Activated CD8-positive, alpha-beta T cell treated with anti-CD3 and anti-CD28 coated beads for 36 hours (primary cell): ENCODE results near the gene TTC29. TPM values are rescaled to one million over a fixed set of nuclear protein-coding genes. Genes with fewer than 3 reads are reported as not detected.
"Not testable (repeated sequence)": the region's sequence is repeated elsewhere in the genome, so short reads cannot be mapped to it uniquely, and the experiment has no call there.

Source experiments
- ATAC-seq: fragments of 200-7000 bp; cut with Tn5 transposase; one replicate; pipeline ENCODE4 v1.10.0; 2021; ENCODE audit warnings: mild to moderate bottlenecking, moderate library complexity
- CTCF ChIA-PET: fragments of 350-600 bp; sonication (Branson Sonifier 250); formaldehyde crosslinking; loops from one replicate; lab custom pipeline; 2021; ENCODE audit warnings: antibody characterized with exemption; lab: Charles Lee
- POLR2A ChIA-PET: fragments of 350-600 bp; sonication (Branson Sonifier 250); formaldehyde crosslinking; loops from one replicate; lab custom pipeline; 2021; ENCODE audit warnings: antibody characterized with exemption; lab: Charles Lee
- DNase-seq: peaks from one replicate; pipeline ENCODE4 v3.0.0-alpha.2; 2020
- H3K27ac Mint-ChIP-seq: one replicate; pipeline ENCODE4 v1.8.0; 2021; ENCODE audit warnings: mild to moderate bottlenecking, mixed read lengths
- H3K27me3 Mint-ChIP-seq: one replicate; pipeline ENCODE4 v1.8.0; 2021; ENCODE audit warnings: mixed read lengths
- H3K36me3 Mint-ChIP-seq: one replicate; pipeline ENCODE4 v1.8.0; 2021; ENCODE audit warnings: low read depth, mixed read lengths
- H3K4me1 Mint-ChIP-seq: one replicate; pipeline ENCODE4 v1.8.0; 2021; ENCODE audit warnings: low read depth, mixed read lengths
- H3K4me3 Mint-ChIP-seq: one replicate; pipeline ENCODE4 v1.8.0; 2021; ENCODE audit warnings: mild to moderate bottlenecking, moderate library complexity, mixed read lengths
- H3K9me3 Mint-ChIP-seq: one replicate; pipeline ENCODE4 v1.8.0; 2021; ENCODE audit warnings: mixed read lengths
- intact Hi-C: fragments of 100-400 bp; cut with micrococcal nuclease; formaldehyde crosslinking; loops from one replicate; pipeline ENCODE4 v1.10.0; 2022
- total RNA-seq, 2 experiments: library from RNA; stranded (reverse); gene quantifications; one replicate each; pipeline ENCODE4 v1.2.3, GENCODE V29; 2021
- TF ChIP-seq, protein P1 (sequence below): fragments of 200-600 bp; IDR thresholded peaks from one replicate; pipeline ENCODE4 v1.8.0; 2022; ENCODE audit warnings: antibody characterized with exemption, mild to moderate bottlenecking

Gene TTC29
- total RNA-seq, 2 experiments from 2014 or later: not detected

GRCh38 chr4:146776691-146777090 lies 169.0 kb downstream of the TTC29 start:
- no peak for ATAC-seq

DNA sequence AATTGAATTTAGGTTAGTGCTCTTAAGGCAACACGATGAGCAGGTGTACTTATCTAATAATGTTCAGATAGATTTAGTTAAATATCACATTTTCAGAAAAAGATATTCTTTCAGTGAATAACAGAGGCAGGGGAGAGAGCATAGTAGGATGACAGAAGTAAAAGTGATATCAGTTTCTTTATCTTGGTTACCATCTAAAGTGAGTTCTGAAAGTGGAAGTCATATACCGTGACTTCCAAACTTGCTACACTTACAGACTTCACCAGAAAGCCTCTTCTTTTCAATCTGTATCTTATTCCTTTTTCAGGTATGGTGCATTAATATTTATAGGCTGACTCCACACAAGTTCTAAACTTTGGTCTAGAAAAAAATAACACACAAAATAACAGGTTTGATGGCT lies 182.1 kb downstream of the TTC29 start:
- Mint-ChIP-seq H3K4me1 (no peaks in the 10 kb centered on the region), H3K27ac (no peak overlapping the region), H3K9me3 (no peaks in the 10 kb centered on the region), H3K27me3 (peaks cover 4% of the 10 kb centered on the region), H3K4me3 (no peak overlapping the region), H3K36me3 (no peaks in the 10 kb centered on the region)
- DNase-seq: no peak
- CTCF ChIA-PET: no interaction called here
- POLR2A ChIA-PET: no interaction called here
- intact Hi-C loops: no loop called here
- no peak for ATAC-seq
- TF ChIP-seq, protein P1, sequence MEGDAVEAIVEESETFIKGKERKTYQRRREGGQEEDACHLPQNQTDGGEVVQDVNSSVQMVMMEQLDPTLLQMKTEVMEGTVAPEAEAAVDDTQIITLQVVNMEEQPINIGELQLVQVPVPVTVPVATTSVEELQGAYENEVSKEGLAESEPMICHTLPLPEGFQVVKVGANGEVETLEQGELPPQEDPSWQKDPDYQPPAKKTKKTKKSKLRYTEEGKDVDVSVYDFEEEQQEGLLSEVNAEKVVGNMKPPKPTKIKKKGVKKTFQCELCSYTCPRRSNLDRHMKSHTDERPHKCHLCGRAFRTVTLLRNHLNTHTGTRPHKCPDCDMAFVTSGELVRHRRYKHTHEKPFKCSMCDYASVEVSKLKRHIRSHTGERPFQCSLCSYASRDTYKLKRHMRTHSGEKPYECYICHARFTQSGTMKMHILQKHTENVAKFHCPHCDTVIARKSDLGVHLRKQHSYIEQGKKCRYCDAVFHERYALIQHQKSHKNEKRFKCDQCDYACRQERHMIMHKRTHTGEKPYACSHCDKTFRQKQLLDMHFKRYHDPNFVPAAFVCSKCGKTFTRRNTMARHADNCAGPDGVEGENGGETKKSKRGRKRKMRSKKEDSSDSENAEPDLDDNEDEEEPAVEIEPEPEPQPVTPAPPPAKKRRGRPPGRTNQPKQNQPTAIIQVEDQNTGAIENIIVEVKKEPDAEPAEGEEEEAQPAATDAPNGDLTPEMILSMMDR: no peak

More at GRCh38 chr4:146776691-146777090, 169.0 kb downstream of the TTC29 start:
- H3K36me3 Mint-ChIP-seq: no peaks in the 10 kb centered on the region
- no peaks in the 10 kb centered on the region for H3K4me1 Mint-ChIP-seq
- H3K4me3 Mint-ChIP-seq: no peak overlapping the region
- no peak for DNase-seq
- H3K27ac Mint-ChIP-seq: no peak overlapping the region
- H3K9me3 Mint-ChIP-seq: no peaks in the 10 kb centered on the region
- ChIA-PET CTCF (interaction anchor here (0.6 kb wide), 1 partner anchor 436 kb away, joined by 3 read pairs; no protein-coding TSS in a partner anchor), POLR2A (no interaction called here)
- peaks cover 1% of the 10 kb centered on the region for H3K27me3 Mint-ChIP-seq
- intact Hi-C loops: no loop called here
- TF ChIP-seq, protein P1: no peak

GRCh38 chr4:146762016-146762415 lies 183.6 kb downstream of the TTC29 start:
- H3K9me3 Mint-ChIP-seq: no peaks in the 10 kb centered on the region
- no peak overlapping the region for H3K27ac Mint-ChIP-seq
- ATAC-seq (no peak), DNase-seq (no peak)
- H3K4me3 Mint-ChIP-seq: no peak overlapping the region
- intact Hi-C loops: no loop called here
- ChIA-PET CTCF (no interaction called here), POLR2A (no interaction called here)
- TF ChIP-seq, protein P1: no peak
- H3K4me1 Mint-ChIP-seq: no peaks in the 10 kb centered on the region
- H3K27me3 Mint-ChIP-seq: peaks cover 4% of the 10 kb centered on the region
- no peaks in the 10 kb centered on the region for H3K36me3 Mint-ChIP-seq

GRCh38 chr4:146742416-146742815 lies 203.2 kb downstream of the TTC29 start:
- ATAC-seq (no peak), DNase-seq (no peak)
- ChIA-PET CTCF (no interaction called here), POLR2A (no interaction called here)
- Mint-ChIP-seq H3K27me3 (peaks cover 2% of the 10 kb centered on the region), H3K27ac (no peak overlapping the region), H3K36me3 (no peaks in the 10 kb centered on the region), H3K4me1 (no peaks in the 10 kb centered on the region), H3K9me3 (no peaks in the 10 kb centered on the region), H3K4me3 (no peak overlapping the region)
- TF ChIP-seq, protein P1: no peak
- intact Hi-C loops: no loop called here

GRCh38 chr4:146739182-146739581 lies 206.5 kb downstream of the TTC29 start:
- DNase-seq (no peak), ATAC-seq (no peak)
- H3K4me3 Mint-ChIP-seq: no peak overlapping the region
- H3K27me3 Mint-ChIP-seq: peaks cover 2% of the 10 kb centered on the region
- POLR2A ChIA-PET: no interaction called here
- CTCF ChIA-PET: no interaction called here
- H3K36me3 Mint-ChIP-seq: no peaks in the 10 kb centered on the region
- TF ChIP-seq, protein P1: no peak
- H3K27ac Mint-ChIP-seq: no peak overlapping the region
- intact Hi-C loops: no loop called here
- H3K4me1 Mint-ChIP-seq: no peaks in the 10 kb centered on the region
- H3K9me3 Mint-ChIP-seq: no peaks in the 10 kb centered on the region

DNA sequence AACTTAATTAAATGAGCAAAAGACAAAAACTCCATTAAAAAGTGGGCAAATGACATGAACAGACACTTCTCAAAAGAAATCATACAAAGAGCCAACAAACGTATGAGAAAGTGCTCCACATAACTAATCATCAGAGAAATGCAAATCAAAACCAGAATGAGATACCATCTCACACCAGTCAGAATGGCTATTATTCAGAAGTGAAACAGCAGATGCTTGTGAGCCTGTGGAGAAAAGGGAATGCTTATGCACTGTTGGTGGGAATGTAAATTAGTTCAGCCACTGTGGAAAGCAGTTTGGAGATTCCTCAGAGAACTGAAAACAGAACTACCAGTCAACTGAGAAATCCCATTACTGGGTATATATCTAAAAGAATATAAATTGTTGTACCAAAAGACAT lies 222.1 kb downstream of the TTC29 start:
- CTCF ChIA-PET: not testable (repeated sequence)

More for the DNA sequence above, 222.1 kb downstream of the TTC29 start:
- H3K27me3 Mint-ChIP-seq, H3K27ac Mint-ChIP-seq, intact Hi-C loops, DNase-seq, POLR2A ChIA-PET, ATAC-seq, H3K4me1 Mint-ChIP-seq, H3K4me3 Mint-ChIP-seq, H3K9me3 Mint-ChIP-seq, H3K36me3 Mint-ChIP-seq: not testable (repeated sequence)
